DMS53 treated with DMSO at 0.1 percent for 48 hours (cell line): ENCODE data around the gene ZNF331.

Experiments
- DNase-seq: peaks from one replicate; lab custom pipeline; 2025; ENCODE audit not compliant: unreplicated experiment; lab: John Stamatoyannopoulos, UW

Gene ZNF331

DNA sequence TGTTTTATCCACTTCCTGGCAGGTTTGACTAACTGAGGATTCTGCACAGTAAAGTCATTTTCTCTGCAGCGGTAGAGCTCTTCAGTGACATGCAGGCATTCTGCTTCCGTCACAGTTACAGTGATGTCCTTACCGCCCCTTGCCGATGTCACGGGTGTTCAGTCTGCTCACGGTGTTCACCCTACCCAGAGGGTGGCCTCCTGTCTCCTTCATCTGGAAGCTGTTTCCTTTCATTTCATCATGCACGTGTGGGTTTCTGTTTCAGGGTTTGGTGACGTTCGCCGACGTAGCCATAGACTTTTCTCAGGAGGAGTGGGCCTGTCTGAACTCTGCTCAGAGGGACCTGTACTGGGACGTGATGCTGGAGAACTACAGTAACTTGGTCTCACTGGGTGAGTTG is 33.4 kb downstream of the ZNF331 start:
- no peak for DNase-seq

DNA sequence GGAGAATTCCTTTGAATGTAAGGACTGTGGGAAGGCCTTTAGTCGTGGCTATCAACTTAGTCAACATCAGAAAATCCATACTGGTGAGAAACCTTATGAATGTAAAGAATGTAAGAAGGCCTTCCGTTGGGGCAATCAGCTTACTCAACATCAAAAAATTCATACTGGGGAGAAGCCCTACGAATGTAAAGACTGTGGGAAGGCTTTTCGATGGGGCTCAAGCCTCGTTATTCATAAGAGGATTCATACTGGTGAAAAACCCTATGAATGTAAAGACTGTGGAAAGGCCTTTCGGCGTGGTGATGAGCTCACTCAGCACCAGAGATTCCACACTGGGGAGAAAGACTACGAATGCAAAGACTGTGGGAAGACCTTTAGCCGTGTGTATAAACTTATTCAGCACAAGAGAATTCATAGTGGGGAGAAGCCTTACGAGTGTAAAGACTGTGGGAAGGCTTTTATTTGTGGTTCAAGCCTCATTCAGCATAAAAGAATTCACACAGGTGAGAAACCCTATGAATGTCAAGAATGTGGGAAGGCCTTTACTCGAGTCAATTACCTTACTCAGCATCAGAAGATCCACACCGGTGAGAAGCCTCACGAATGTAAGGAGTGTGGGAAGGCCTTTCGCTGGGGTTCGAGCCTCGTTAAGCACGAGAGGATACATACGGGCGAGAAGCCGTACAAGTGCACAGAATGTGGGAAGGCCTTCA is 39.2 kb downstream of the ZNF331 start:
- no peak for DNase-seq

GRCh38 chr19:53577968-53578367 is 40.0 kb downstream of the ZNF331 start:
- no peak for DNase-seq

- no peak for DNase-seq
Observed at GRCh38 chr19:53579518-53579917, 41.6 kb downstream of the ZNF331 start.

- DNase-seq, result no peak
Observed at GRCh38 chr19:53580871-53581835, 43.2 kb downstream of the ZNF331 start.

DNA sequence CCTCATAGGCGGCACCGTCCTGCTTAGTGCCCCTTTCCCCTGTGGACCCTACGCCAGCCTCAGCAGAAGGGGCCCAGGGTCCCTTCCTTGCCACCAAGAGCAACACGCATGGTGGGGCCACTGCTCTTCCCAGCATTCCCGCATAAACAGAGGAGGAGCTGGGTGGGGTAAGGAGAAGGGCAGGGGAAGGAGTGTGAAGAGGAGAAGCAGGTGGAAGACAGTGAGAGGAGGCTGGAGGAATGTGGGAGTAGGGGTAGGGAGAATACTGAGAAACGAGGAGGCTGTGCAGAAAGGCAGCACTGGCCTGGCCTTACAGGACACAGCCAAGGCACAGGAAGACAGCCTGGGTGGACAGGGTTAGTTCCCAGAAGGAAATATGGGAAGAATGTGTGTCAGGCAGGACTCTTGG is 43.9 kb downstream of the ZNF331 start:
- DNase-seq, result no peak

- DNase-seq, result no peak
Observed at GRCh38 chr19:53583181-53583580, 45.2 kb downstream of the ZNF331 start.

DNA sequence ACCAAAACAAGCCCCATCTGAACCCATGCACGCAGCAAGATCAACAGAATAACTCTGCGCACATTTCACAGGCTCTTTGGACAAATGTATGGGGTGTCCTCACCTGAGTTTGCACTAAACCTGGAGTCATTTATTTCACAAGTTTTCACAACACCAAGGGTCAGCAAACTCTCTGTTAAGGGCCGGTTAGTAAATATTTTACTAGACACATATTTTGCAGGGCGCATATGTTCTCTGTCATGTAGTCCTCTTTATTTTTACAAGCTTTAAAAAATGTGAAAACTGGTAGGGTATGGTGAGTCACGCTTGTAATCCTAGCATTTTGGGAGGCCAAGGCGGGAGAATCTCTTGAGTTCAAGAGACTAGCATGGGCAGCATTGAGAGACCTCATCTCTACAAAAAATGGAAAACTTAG is 48.3 kb downstream of the ZNF331 start:
- DNase-seq, result no peak

GRCh38 chr19:53594811-53595509 is 57.0 kb downstream of the ZNF331 start:
- no peak for DNase-seq

DNA sequence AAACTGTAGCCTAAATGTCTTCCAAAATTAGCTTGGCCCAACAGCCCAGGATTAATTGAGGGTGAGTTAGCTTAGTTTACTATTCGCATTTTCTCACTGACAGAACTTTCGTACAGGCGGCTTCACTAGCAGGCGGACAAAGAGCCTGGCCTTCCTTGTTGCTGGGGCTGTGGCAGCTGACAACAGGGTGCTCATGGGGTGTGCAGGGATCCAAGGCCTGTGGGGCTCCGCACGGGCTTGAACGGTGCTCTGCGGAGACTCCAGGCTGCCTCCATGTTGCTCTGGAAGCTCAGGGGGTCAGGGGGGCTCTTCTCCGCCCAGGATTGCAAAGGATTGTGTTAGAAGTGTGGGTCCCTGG is 57.5 kb downstream of the ZNF331 start:
- no peak for DNase-seq

- no peak for DNase-seq
Observed at GRCh38 chr19:53596056-53596455, 58.1 kb downstream of the ZNF331 start.

- no peak for DNase-seq
Observed at GRCh38 chr19:53597023-53597422, 59.1 kb downstream of the ZNF331 start.

DNA sequence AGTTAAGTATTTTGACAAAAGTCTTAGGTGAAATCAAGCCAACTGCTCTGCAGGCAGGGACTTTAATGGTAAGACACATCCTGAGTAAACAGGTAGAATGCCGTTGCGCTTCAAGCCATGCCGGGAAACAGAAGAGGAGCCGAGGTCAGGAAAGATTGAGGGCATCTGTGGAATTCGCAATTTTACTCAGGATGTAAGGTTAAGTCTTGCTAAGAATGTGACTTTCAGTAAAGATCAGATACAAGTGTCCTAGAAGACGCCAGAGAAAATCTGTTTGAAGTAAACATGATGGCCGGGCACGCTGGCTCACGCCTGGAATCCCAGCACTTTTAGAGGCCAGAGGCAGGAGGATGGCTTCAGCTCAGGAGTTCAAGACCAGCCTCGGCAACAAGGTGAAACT is 60.4 kb downstream of the ZNF331 start:
- DNase-seq, result no peak

DNA sequence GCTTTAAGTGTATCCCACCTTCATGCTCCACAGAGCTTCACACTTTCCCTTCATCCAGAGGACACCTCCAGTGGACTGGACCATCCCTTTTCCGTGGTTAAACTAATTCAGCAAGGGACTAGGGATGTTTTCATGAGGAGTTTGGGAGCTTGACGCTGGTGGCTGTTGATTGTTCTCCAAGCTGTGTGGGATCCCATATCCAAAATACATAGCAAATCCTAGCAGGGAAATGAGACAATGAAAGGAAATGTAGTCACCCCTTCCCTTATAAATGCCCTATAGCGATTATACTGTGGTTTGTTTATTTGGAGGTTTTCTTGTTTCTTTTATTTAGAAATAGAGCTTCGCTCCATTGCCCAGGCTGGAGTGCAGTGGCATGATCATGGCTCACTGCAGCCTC is 62.3 kb downstream of the ZNF331 start:
- no peak for DNase-seq

DNA sequence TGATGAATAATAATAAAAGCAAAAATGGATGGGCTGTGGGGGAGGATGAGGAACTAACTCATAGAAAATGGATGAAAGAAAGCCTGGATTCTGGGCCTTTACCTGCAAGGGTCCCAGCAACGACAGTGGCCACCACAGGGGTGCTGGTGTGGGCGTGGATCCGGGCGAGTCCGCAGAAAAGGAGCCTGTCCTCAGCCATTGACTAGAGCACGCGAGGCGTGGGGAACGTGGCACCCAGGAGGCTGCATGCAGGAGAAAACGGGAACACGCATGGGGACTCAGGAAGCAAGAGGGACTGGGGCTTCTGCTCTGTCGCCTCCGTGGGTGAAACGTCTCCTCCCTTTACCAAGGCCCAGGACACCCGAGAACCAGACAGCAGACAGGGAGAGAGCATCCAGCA is 68.1 kb downstream of the ZNF331 start:
- no peak for DNase-seq

- no peak for DNase-seq
Observed at GRCh38 chr19:53608381-53608780, 70.4 kb downstream of the ZNF331 start.

- no peak for DNase-seq
Observed at GRCh38 chr19:53612762-53613526, 75.0 kb downstream of the ZNF331 start.

- DNase-seq, result no peak
Observed at GRCh38 chr19:53621885-53622740, 84.2 kb downstream of the ZNF331 start.

- no peak for DNase-seq
Observed at GRCh38 chr19:53624771-53625545, 87.0 kb downstream of the ZNF331 start.
